Natural killer cell (primary cell): ENCODE results near the gene TLCD5. TPM values are rescaled to one million over a fixed set of nuclear protein-coding genes. Genes with fewer than 3 reads are reported as not detected.

ENCODE experiments used
- ATAC-seq, 3 donors: fragments of 150-1000 bp in 2 of 3; fragments of 200-7000 bp in 1 of 3; cut with Tn5 transposase; 1 replicate in 1 of 3; 2 replicates in 2 of 3; pipeline ENCODE4 v1.10.0; 2021; ENCODE audit warnings: mild to moderate bottlenecking in 2 of 3, moderate library complexity in 2 of 3
- DNase-seq, 2 donors: peaks; one replicate each; pipeline versions ENCODE4 v3.0.0 to v3.0.0-alpha.2; 2013 to 2021; ENCODE audit warnings: mixed read lengths in 1 of 2
- H3K27ac ChIP-seq: one replicate; pipeline ENCODE4 v1.5.1; 2013; ENCODE audit warnings: mild to moderate bottlenecking, low read length
- H3K27me3 ChIP-seq: one replicate; pipeline ENCODE4 v1.6.1; 2013; ENCODE audit warnings: low read length; ENCODE audit not compliant: control insufficient read depth, insufficient read depth
- H3K36me3 ChIP-seq: one replicate; pipeline ENCODE4 v1.6.1; 2013; ENCODE audit warnings: low read length; ENCODE audit not compliant: control insufficient read depth, insufficient read depth
- H3K4me1 ChIP-seq: one replicate; pipeline ENCODE4 v1.6.1; 2013; ENCODE audit warnings: low read length; ENCODE audit not compliant: control insufficient read depth, insufficient read depth
- H3K4me3 ChIP-seq: one replicate; pipeline ENCODE4 v1.5.1; 2013; ENCODE audit warnings: low read length
- H3K9me3 ChIP-seq: one replicate; pipeline ENCODE4 v1.6.1; 2013; ENCODE audit warnings: low read length; ENCODE audit not compliant: control insufficient read depth, insufficient read depth
- H3K27ac Mint-ChIP-seq, 2 donors: one replicate each; pipeline ENCODE4 v1.8.0; 2022; ENCODE audit warnings: mild to moderate bottlenecking in 2 of 2, mixed read lengths in 2 of 2, moderate library complexity in 1 of 2
- H3K27me3 Mint-ChIP-seq, 2 donors: one replicate each; pipeline ENCODE4 v1.8.0; 2022; ENCODE audit warnings: low read depth in 2 of 2, mixed read lengths in 2 of 2
- H3K36me3 Mint-ChIP-seq: one replicate; pipeline ENCODE4 v1.8.0; 2022; ENCODE audit warnings: mixed read lengths
- H3K4me1 Mint-ChIP-seq, 2 donors: one replicate each; pipeline ENCODE4 v1.8.0; 2022; ENCODE audit warnings: mixed read lengths in 2 of 2
- H3K4me3 Mint-ChIP-seq: one replicate; pipeline ENCODE4 v1.8.0; 2022; ENCODE audit warnings: mild to moderate bottlenecking, moderate library complexity, mixed read lengths
- H3K9me3 Mint-ChIP-seq, 2 donors: one replicate each; pipeline ENCODE4 v1.8.0; 2022; ENCODE audit warnings: mixed read lengths in 2 of 2
- CTCF ChIP-seq: fragments of 200-600 bp; IDR thresholded peaks from one replicate; pipeline ENCODE4 v1.8.0; 2022; ENCODE audit warnings: antibody characterized with exemption
- whole genome bisulfite sequencing: methylation state at CpG from one replicate; pipeline ENCODE4 v1.1.7; 2013; ENCODE audit warnings: missing lambda C conversion rate; ENCODE audit not compliant: insufficient coverage; 5-methylcytosine and 5-hydroxymethylcytosine counted together
- intact Hi-C: fragments of 100-400 bp; cut with micrococcal nuclease; formaldehyde crosslinking; loops from one replicate; pipeline ENCODE4 v1.14.2; 2022
- total RNA-seq, 4 donors: library from RNA; stranded (reverse); fragments of 120-200 nt in 1 of 4; gene quantifications; one replicate each; pipeline versions ENCODE4 v1.2.3 to v1.2.4, GENCODE V29; 2013 to 2022

The TLCD5 gene
- total RNA-seq, 3 donors from 2014 or later (not counting 1 experiment from before 2014, with no cell fraction given): not detected

- Histone ChIP-seq H3K4me1 (peaks cover 29% of the 10 kb centered on the region), H3K36me3 (no peaks in the 10 kb centered on the region), H3K27me3 (peaks cover 55% of the 10 kb centered on the region), H3K4me3 (no peak overlapping the region), H3K27ac (no peak overlapping the region), H3K9me3 (no peaks in the 10 kb centered on the region)
- no peak for TF ChIP-seq CTCF
- Mint-ChIP-seq H3K4me1 (peaks cover 58 to 64% of the 10 kb centered on the region in 2 donors), H3K4me3 (no peak overlapping the region), H3K27me3 (peaks cover 35 to 67% of the 10 kb centered on the region in 2 donors), H3K9me3 (no peaks in the 10 kb centered on the region), H3K27ac (no peak overlapping the region), H3K36me3 (peaks cover 9% of the 10 kb centered on the region)
- 93% methylated on average over 3 of the region's 3 CpGs for WGBS
- DNase-seq (no peak), ATAC-seq (no peak)
- intact Hi-C loops: no loop called here
These were observed 17.1 kb downstream of the TLCD5 start for GRCh38 chr11:120342226-120342625.

GRCh38 chr11:120342678-120343077, 17.6 kb downstream of the TLCD5 start:
- no peak overlapping the region for H3K4me3 Mint-ChIP-seq
- DNase-seq (no peak), ATAC-seq (no peak)
- intact Hi-C loops: no loop called here
- Histone ChIP-seq H3K27me3 (peaks cover 59% of the 10 kb centered on the region), H3K36me3 (no peaks in the 10 kb centered on the region), H3K27ac (no peak overlapping the region), H3K4me1 (peaks cover 25% of the 10 kb centered on the region), H3K4me3 (no peak overlapping the region), H3K9me3 (no peaks in the 10 kb centered on the region)
- H3K4me1 Mint-ChIP-seq: peaks cover 57 to 60% of the 10 kb centered on the region in 2 donors
- no peaks in the 10 kb centered on the region for H3K9me3 Mint-ChIP-seq
- WGBS: no CpG with 5 or more reads among the region's 3 CpGs
- H3K27me3 Mint-ChIP-seq: peaks cover 33 to 67% of the 10 kb centered on the region in 2 donors
- no peak overlapping the region for H3K27ac Mint-ChIP-seq
- peaks cover 9% of the 10 kb centered on the region for H3K36me3 Mint-ChIP-seq
- TF ChIP-seq CTCF: no peak

GRCh38 chr11:120343429-120343828, 18.3 kb downstream of the TLCD5 start:
- DNase-seq (no peak), ATAC-seq (no peak)
- intact Hi-C loops: no loop called here
- no peak for TF ChIP-seq CTCF
- H3K27ac ChIP-seq: no peak overlapping the region
- H3K4me3 ChIP-seq: no peak overlapping the region
- Mint-ChIP-seq H3K4me1 (peaks cover 52 to 55% of the 10 kb centered on the region in 2 donors), H3K27me3 (peaks cover 32 to 62% of the 10 kb centered on the region in 2 donors), H3K4me3 (peak overlapping the region; percentile 13), H3K27ac (no peak overlapping the region), H3K9me3 (no peaks in the 10 kb centered on the region), H3K36me3 (peaks cover 9% of the 10 kb centered on the region)
- H3K9me3 ChIP-seq: no peaks in the 10 kb centered on the region
- no peaks in the 10 kb centered on the region for H3K36me3 ChIP-seq
- 82% methylated on average over 2 of the region's 2 CpGs for WGBS
- H3K4me1 ChIP-seq: peaks cover 23% of the 10 kb centered on the region
- peaks cover 55% of the 10 kb centered on the region for H3K27me3 ChIP-seq

- no peak for TF ChIP-seq CTCF
- no peaks in the 10 kb centered on the region for H3K9me3 Mint-ChIP-seq
- peak overlapping the region; percentile 77 for H3K4me3 Mint-ChIP-seq
- peaks cover 22% of the 10 kb centered on the region for H3K4me1 ChIP-seq
- 0% methylated on average over 1 of the region's 1 CpG for WGBS
- peaks cover 9% of the 10 kb centered on the region for H3K36me3 Mint-ChIP-seq
- H3K4me1 Mint-ChIP-seq: peaks cover 47 to 51% of the 10 kb centered on the region in 2 donors
- ATAC-seq (peak; percentile 76 to 95 (median 86)), DNase-seq (peak in 1 of 2 donors; percentile 84)
- H3K27me3 Mint-ChIP-seq: peaks cover 35 to 61% of the 10 kb centered on the region in 2 donors
- H3K27ac ChIP-seq: no peak overlapping the region
- no peaks in the 10 kb centered on the region for H3K9me3 ChIP-seq
- no peaks in the 10 kb centered on the region for H3K36me3 ChIP-seq
- intact Hi-C loops: no loop called here
- peak overlapping the region; percentile 33 to 49 for H3K27ac Mint-ChIP-seq
- H3K27me3 ChIP-seq: peaks cover 50% of the 10 kb centered on the region
- H3K4me3 ChIP-seq: no peak overlapping the region
These were observed 19.4 kb downstream of the TLCD5 start for GRCh38 chr11:120344302-120345004.
